Measurements from ENCODE around the gene LAMA3. TPM values are rescaled to one million over a fixed set of nuclear protein-coding genes. Genes with fewer than 3 reads are reported as not detected.

LAMA3 gene
- total RNA-seq, 1 experiment from 2014 or later = 8.1 TPM

GRCh38 chr18:23878336-23878900 is 189.2 kb downstream of the LAMA3 start:
- ChIA-PET POLR2A (interaction anchor here (0.7 kb wide), 1 partner anchor 11 kb away, joined by 6 read pairs; no protein-coding TSS in a partner anchor), CTCF (interaction anchor here (0.6 kb wide), 1 partner anchor 195 kb away, joined by 4 read pairs; no protein-coding TSS in a partner anchor)
- H3K36me3 ChIP-seq (ENCODE audit: control insufficient read depth, insufficient read depth, low read length) = no peaks in the 10 kb centered on the region
- in situ Hi-C loops (cut with HindIII; ENCODE audit: low pct_unique_long_range_greater_than_20kb, low sequenced_read_pairs) = no loop called here
- H3K27me3 ChIP-seq (ENCODE audit: control insufficient read depth, insufficient read depth, low read length) = no peaks in the 10 kb centered on the region; the same call in 1 of the 2 replicates
- no peak for ATAC-seq
- no TSS peak for BruUV-seq (replicated peaks)
- no peak overlapping the region for H3K4me3 ChIP-seq (ENCODE audit: low read depth in 2 of 2, low read length in 2 of 2)
- intact Hi-C loops (cut with micrococcal nuclease; ENCODE audit: unreplicated experiment) = no loop called here
- TF ChIP-seq REST (IDR thresholded peaks at IDR 0.05; ENCODE audit: insufficient read depth in 1 of 2, low read depth in 2 of 2, low read length in 1 of 2) (no peak), POLR2AphosphoS5 (IDR thresholded peaks at IDR 0.05; ENCODE audit: low read depth, low read length) (no peak), TCF7L2 (IDR thresholded peaks at IDR 0.05; ENCODE audit: low read depth, low read length) (no peak), CTCF (IDR thresholded peaks at IDR 0.05) (no peak), SIN3A (IDR thresholded peaks at IDR 0.05; ENCODE audit: borderline replicate concordance, insufficient read depth, low read depth, low read length) (no peak)
- H3K4me1 ChIP-seq (ENCODE audit: control insufficient read depth, insufficient read depth, low read length) = no peaks in the 10 kb centered on the region
- no peak for DNase-seq (ENCODE audit: low read depth, low spot score)
- H3K9me3 ChIP-seq (ENCODE audit: control insufficient read depth, insufficient read depth, low read depth, low read length) = no peaks in the 10 kb centered on the region
- H3K27ac ChIP-seq (ENCODE audit: low read length) = no peak overlapping the region

- H3K27ac ChIP-seq (ENCODE audit: low read length) = no peak overlapping the region
- ChIA-PET POLR2A (interaction anchor here (0.7 kb wide), 1 partner anchor 10 kb away, joined by 6 read pairs; no protein-coding TSS in a partner anchor), CTCF (no interaction called here)
- TF ChIP-seq CTCF (IDR thresholded peaks at IDR 0.05) (no peak), POLR2AphosphoS5 (IDR thresholded peaks at IDR 0.05; ENCODE audit: low read depth, low read length) (no peak), TCF7L2 (IDR thresholded peaks at IDR 0.05; ENCODE audit: low read depth, low read length) (no peak), SIN3A (IDR thresholded peaks at IDR 0.05; ENCODE audit: borderline replicate concordance, insufficient read depth, low read depth, low read length) (no peak), REST (IDR thresholded peaks at IDR 0.05; ENCODE audit: insufficient read depth in 1 of 2, low read depth in 2 of 2, low read length in 1 of 2) (no peak)
- H3K9me3 ChIP-seq (ENCODE audit: control insufficient read depth, insufficient read depth, low read depth, low read length) = no peaks in the 10 kb centered on the region
- no peak for ATAC-seq
- no peak overlapping the region for H3K4me3 ChIP-seq (ENCODE audit: low read depth in 2 of 2, low read length in 2 of 2)
- H3K4me1 ChIP-seq (ENCODE audit: control insufficient read depth, insufficient read depth, low read length) = no peaks in the 10 kb centered on the region
- intact Hi-C loops (cut with micrococcal nuclease; ENCODE audit: unreplicated experiment) = no loop called here
- DNase-seq (ENCODE audit: low read depth, low spot score) = no peak
- in situ Hi-C loops (cut with HindIII; ENCODE audit: low pct_unique_long_range_greater_than_20kb, low sequenced_read_pairs) = no loop called here
- H3K36me3 ChIP-seq (ENCODE audit: control insufficient read depth, insufficient read depth, low read length) = no peaks in the 10 kb centered on the region
- no TSS peak for BruUV-seq (replicated peaks)
- H3K27me3 ChIP-seq (ENCODE audit: control insufficient read depth, insufficient read depth, low read length) = no peaks in the 10 kb centered on the region; the same call in 1 of the 2 replicates
These were observed 189.9 kb downstream of the LAMA3 start for GRCh38 chr18:23879126-23879525.

All from Panc1 (cell line).